PC-9 (cell line): ENCODE measurements around the gene BPI.

ENCODE experiments used
- EZH2 ChIP-seq: fragments of 200-600 bp; sonication (generic); IDR thresholded peaks from 2 replicates; pipeline ENCODE4 v1.8.0; 2017; ENCODE audit warnings: antibody characterized with exemption, low read depth
- TF ChIP-seq, protein P1 (sequence below): fragments of 200-600 bp; sonication (generic); conservative IDR thresholded peaks from 2 replicates; pipeline ENCODE4 v1.6.1; 2017; ENCODE audit warnings: mixed run types, antibody characterized with exemption, mild to moderate bottlenecking, moderate library complexity

DNA sequence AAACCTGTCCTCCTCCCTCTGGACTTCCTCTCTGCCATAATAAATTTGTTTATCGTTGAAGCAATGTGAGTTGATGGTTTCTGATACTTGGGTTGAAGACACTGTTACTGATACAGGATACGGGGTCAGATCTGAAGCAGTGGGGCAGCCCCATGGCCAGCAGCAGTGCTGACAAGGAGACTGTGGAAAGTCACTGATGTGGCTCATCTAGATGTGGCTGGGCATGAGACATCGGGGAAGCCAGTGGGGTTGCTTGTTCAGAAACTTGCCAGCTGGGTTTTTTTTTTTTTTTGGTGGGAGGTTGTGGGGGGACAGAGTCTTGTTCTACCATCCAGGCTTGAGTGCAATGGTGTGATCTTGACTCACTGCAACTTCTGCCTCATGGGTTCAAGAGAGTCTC lies 2.6 kb upstream of the BPI start:
- TF ChIP-seq, protein P1, sequence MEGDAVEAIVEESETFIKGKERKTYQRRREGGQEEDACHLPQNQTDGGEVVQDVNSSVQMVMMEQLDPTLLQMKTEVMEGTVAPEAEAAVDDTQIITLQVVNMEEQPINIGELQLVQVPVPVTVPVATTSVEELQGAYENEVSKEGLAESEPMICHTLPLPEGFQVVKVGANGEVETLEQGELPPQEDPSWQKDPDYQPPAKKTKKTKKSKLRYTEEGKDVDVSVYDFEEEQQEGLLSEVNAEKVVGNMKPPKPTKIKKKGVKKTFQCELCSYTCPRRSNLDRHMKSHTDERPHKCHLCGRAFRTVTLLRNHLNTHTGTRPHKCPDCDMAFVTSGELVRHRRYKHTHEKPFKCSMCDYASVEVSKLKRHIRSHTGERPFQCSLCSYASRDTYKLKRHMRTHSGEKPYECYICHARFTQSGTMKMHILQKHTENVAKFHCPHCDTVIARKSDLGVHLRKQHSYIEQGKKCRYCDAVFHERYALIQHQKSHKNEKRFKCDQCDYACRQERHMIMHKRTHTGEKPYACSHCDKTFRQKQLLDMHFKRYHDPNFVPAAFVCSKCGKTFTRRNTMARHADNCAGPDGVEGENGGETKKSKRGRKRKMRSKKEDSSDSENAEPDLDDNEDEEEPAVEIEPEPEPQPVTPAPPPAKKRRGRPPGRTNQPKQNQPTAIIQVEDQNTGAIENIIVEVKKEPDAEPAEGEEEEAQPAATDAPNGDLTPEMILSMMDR = no peak
- TF ChIP-seq EZH2 = no peak
